Non-pigmented ciliary epithelial cell (primary cell): Measurements from ENCODE around the gene FAH.

ENCODE experiments used
- DNase-seq: peaks from one replicate; pipeline ENCODE4 v3.0.0-alpha.2; 2010; ENCODE audit warnings: low read depth

FAH gene

GRCh38 chr15:80173022-80173759 is 20.4 kb downstream of the FAH start:
- no peak for DNase-seq

GRCh38 chr15:80174017-80174746 is 21.4 kb downstream of the FAH start:
- DNase-seq = no peak

- DNase-seq = no peak
These were observed 22.6 kb downstream of the FAH start for GRCh38 chr15:80175436-80175835.

GRCh38 chr15:80176443-80176842 is 23.6 kb downstream of the FAH start:
- DNase-seq = no peak

DNA sequence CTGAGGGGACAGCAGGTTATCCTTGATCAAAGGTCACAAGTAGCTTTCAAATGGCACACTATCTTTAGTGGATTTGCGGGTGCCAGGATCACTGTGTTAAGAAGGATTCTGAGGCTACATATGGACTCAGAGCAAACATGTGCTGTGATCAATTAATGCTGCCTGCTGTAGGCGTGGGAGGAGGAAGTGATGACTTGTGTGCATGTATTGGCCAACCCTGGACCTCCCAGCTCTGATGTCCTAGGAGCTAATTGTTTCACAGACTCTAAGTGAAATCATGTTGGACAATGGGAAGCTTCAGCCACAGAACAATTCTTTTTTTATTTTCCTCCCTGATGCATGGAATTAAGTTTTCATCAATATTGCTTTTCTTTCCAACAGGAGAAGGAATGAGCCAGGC is 24.4 kb downstream of the FAH start:
- DNase-seq = no peak

DNA sequence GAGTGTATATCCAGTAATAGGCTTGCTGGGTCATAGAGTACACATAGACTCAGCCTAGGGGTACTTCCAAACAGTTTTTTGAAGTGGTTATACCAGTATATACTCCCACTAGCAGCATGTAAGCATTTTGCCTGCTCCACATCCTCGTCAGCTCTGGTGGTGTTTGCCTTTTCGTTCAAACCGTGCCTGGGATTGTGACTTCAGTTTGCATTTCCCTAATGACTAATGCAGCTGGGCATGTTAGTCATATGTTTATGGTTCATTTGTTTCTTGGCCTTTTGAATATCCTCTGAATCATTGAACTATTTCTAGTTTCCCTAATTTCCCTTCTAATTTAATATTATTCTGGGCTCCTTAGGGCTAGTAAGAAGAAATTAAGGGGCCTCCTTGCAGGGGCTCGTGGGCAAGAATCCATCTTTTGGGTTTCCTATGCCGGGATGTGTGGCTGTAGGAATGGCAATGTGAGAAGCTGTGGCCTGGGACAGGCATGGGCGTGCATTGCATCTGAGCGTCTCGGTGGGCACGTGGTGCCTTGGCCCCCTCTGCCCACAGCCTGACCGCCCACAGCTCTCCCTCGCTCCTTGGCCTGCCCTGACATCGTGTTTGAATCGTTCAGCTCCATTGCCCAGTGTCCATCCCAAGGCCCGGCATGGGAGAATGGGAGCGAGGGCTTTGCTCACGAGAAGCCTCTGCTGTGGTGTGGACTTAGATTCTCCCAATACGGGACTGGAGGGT is 26.4 kb downstream of the FAH start:
- peak; percentile 88 for DNase-seq

DNA sequence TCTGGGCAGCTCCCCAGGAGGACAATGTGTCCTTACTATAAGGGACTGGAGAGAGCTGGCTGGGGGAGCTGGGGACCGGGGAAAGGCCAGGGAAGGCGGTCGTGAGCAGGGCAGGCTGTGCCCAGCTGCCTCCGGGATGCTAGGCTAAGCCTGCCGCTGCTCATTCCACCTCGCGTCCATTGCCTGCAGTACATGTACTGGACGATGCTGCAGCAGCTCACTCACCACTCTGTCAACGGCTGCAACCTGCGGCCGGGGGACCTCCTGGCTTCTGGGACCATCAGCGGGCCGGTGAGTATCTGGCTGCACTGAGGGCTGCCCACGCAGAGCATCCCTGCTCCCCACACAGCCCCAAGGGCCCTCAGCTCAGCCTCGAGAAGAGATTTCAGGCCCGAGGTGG is 27.1 kb downstream of the FAH start:
- no peak for DNase-seq

DNA sequence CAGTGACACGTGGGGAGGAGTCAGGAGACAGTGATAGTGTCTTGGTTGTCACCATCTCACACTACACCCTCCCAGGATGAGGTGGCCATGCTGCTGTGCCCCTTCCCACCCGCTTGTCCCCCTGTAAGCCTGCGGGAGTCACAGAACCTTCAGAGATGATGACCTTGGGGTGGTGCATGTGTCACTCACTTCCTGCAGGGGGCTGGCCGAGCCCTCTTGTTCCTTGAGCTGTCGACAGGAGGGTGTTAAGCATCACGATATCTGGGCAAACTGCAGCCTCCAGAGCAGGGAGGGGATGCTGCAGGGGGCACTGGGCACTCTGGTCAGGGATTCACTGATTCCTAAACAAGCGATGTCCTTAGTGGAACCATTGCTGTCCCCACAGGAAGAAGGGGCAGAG is 27.7 kb downstream of the FAH start:
- DNase-seq = no peak

DNA sequence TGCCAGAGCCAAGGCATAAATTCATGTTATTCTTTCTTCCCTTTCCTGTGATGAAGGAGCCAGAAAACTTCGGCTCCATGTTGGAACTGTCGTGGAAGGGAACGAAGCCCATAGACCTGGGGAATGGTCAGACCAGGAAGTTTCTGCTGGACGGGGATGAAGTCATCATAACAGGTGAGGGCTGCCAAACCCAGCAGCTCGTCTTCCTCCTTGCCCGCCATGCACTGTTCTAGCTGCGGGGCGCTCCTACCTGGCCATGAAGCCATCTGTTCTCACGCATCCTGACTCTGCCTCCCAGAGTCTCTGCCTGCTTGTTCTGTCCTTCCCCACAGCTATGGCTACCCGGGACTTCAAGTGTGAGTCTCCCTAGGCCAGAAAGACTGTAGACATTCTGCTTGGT is 28.2 kb downstream of the FAH start:
- no peak for DNase-seq

GRCh38 chr15:80182611-80183261 is 29.9 kb downstream of the FAH start:
- DNase-seq = no peak

GRCh38 chr15:80183306-80183705 is 30.5 kb downstream of the FAH start:
- no peak for DNase-seq

DNA sequence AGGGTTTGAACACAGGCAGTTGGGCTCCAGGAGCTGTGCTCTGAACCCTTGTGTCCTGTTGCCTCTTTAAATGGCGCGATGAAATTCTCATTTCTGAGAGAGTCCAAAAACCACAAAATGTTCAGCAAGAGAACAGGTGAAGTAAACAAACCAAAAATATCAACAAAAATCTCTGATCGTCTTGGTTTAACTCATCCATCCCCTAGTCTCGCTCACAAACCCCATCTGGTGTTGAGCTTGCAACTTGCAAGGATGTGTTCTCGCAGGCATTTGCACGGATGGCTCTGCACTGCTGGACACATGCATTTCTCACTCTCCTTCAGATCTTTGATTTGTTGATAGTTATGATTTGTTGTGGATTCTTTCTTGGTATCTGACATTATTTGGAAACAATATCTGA is 31.1 kb downstream of the FAH start:
- no peak for DNase-seq

DNA sequence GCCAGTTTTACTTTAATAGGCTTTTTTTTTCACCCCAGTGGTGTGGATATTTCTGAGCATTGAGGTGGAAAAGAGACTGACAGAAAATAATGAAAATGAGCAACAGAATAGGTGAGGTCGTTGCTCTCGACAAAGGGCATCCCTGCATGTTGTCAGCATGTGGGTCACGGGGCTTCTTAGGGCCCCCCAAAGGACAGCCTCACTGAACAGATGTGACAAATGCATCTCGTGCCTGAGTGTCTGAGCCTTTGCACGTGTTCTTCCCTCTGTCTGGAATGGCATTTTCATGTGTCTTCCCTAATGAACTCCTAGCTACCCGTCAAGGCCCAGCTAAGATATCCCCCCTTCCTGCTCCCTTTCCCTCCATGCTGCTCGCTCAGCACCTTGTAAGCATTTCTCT is 31.8 kb downstream of the FAH start:
- no peak for DNase-seq

DNA sequence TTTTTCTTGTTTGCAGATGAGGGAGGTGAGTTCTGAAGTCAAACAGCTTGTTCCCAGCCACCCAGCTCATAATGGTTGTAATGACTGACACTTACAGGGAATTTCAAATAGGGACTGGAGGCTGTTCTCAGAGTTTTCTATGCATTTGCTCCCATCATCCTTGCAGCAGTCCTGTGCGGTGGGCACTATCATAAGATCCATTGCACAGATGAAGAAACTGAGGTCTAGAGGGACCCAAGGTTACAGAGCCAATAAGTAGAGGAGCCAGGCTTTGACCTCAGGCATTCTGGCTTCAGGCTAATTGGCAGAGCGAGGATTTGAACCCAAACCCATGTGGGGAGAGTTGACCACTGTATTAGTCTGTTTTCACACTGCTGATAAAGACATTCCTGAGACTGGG is 32.4 kb downstream of the FAH start:
- no peak for DNase-seq

GRCh38 chr15:80186066-80186465 is 33.3 kb downstream of the FAH start:
- no peak for DNase-seq

DNA sequence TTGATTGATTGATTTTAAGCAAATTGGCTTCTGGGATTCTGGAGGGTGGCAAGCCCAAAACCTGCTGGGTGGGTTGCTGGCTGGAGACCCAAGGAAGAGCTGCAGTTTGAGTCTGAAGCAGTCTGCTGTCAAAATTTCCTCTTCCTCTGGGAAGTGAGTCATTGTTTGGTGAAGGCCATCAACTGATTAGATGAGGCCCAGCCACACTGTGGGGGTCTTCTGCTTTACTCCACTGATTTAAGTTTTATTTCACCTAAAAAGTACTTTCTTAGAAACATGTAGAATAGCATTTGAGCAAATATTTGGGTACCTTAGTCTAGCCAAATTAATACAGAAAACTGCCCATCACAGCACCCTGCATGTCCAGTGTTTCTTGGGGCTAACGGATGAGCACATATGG is 33.8 kb downstream of the FAH start:
- no peak for DNase-seq

DNA sequence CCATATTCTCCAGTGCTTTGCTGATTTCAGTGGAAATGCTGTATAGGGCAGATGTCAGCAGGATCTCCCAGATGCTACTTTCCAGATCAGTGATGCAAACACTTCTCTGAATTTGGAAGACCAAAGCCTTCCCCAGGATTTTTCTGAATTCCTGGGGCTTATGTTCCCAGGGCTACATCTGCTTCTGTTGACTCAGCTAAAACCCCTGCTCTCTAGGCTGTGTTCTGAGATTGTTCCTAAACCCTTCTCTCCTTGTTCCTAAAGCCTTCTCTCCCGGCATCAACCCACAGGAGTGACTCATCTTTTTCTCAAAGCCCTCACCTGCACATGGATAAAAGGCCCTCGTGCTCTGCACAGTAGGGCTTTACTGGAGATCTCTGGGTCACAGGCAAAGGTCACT is 35.5 kb downstream of the FAH start:
- no peak for DNase-seq

DNA sequence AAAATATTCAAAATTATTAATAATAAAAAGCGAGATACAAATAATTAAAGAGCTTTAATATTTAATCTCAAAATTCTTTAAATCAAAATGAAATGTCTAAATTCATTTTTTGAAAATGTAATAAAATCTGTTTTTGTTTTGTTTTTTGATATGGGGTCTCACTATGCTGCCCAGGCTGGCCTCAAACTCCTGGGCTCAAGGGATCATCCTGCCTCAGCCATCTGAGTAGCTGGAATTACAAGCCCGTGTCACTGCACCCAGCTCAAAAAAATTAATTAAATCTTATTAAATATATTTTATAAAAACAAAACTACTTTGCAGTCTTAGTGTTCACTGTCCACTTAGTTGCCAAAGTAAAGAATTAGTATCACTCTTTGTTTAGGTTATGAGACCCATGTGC is 38.4 kb downstream of the FAH start:
- DNase-seq = no peak

DNA sequence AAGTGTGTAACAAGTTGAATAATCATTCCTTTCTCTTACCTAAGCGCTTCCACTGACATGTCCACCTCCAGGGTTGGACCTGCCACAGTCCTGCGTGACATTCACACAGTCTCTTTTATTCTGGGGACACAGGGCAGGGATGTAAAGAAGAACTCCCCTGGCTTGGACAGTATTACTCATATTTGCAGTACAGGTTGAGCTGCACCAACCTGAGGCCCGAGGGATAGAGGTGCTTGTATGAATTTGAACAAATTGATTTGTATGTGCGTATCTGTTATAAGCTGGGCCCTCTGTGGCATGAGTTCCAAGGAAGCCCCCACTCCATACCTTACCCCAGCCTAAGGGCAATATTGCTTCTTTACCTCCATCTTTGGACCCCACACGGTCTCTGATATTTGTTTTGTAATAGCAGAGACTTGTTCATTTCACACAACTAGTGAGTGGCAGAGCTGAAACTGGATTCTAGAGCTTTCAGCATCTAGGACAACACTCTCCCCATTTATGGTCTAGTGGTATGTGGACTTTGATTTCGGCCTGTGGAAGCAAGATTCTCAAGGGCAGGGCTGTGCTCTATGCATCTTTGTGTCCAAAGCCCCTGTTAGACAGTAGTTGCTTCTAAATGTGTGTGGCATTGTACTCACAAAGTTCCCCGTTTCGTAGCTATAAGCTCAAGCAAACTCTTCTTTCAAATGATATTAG is 39.2 kb downstream of the FAH start:
- no peak for DNase-seq

DNA sequence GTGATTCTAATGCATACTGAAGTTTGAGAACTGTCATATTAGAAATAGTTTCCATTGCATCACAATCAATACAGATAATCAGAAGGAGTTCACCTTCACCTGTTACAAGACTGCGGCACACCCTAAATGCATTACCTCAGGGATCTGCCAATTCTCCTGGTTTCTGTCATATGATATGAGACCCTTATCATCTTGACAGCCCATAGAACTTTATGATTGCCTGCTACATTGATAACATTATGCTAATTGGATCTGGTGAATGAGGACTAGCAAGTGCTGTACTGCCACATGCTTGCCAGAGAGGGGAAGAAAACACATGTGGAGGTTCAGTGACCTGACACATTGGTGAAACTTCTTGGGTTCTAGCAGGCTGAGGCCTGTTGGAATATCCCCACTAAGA is 41.4 kb downstream of the FAH start:
- DNase-seq = no peak

DNA sequence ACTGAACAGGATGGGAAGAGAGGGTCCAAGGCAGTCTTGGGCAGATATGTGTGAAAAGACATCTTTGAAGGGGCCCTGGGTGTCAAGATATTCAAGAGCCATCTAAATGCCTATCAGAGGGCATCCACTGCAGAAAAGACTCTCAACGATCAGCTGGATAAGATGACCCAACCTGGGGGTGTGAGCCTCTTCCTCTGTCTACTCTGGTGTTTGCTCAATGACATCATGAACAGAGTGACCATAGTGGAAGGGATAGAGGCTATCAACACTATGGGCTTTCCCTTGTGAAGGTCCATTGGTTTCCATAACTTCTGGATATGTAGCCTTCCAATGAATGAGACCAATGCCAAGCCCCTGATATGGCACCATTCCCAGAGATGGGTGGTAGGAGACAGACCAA is 42.1 kb downstream of the FAH start:
- DNase-seq = no peak

GRCh38 chr15:80199366-80199765 is 46.6 kb downstream of the FAH start:
- DNase-seq = no peak
